ENCODE measurements around the gene KCNN4.
"Not testable (repeated sequence)": the region's sequence is repeated elsewhere in the genome, so short reads cannot be mapped to it uniquely, and the experiment has no call there.

The KCNN4 gene

DNA sequence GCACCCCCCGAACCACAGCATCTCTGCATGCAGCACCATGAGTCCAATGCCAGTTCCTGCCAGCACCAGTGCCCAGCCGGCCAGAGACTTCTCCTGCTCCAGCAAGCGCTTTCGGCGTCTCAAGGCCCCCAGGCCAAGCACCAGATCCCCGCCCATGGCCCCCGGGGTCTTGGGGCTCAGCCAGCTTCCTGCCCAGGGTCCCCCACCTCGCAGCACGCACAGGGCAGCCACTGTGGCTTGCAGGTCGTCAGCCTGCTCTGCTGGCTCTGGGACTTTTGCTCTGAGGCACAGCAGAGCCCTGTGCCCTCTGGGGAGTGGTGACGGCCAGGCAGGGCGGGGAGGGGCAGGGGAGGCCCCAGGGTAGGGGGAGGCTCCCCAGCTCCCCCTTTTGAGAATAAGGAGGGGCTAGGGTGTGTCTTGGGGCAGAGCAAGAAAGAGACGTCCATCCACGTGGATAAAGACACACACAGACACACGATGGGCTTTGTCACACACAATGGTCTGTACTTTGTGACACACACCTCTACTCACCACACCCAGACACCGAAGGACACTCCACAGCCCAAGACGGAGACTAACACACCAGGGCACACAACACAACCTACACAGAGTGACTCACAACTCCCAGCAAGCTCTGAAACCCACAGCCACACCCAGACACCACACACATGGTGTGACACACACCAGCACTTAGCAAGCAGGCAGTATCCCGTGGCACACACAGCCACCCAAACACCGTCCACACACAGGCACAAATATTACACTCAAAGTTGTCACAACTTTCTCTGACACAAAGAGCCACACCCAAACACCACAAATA, at the start of gene KCNN4:
Gene KCNN4, minus strand, starts transcription at position 268 of the 820 bp plus-strand sequence. Its CDS starts 112 bp downstream, at position 156.
- peak; percentile 71 for DNase-seq

DNA sequence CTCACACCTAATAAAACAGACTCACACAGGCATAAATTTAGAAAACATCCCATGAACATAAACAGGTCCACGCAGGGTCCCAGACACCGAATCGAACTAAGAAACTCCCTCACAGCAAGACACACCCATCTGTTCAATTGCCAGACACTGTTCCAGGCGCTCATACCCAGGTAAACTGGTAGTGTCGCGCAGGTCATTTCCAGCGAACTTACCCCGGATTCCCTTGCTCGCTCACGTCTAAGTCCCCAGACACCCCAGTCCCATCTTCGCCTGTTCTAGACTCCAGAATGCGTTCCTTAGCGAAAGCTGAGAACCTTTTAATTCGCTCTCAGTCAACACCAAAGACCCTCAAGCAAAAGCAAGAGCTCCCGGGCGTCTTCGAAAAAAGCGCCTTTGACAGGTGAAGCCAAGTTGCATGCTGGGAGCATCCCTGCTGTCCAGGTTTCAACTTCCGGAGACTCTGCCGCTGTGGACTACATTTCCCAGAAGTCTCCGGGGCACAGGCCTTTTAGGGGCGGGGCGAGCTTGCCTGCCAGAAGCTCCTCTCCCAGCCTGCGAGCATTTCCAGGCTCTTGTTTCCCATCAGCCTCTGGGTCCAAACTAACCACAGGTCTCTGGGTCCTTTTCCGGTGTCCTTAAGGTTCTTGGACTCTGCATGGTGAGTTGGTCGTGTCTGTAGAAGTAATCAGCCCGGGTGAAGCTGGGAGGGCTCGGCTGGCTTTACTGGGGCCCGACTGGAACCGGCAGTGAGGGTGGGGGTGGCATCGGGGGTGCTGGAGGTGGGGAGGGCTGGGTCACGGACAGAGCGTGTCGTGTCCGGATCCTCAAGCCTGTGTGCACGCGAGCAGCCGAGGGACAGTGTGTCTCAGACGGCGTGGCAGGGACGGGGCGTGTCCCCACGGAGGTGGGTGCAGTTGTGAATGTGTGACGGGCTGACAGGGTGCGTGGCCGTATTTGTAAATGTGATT, 46.3 kb upstream of the KCNN4 start, which contains the start of gene ZNF283:
Gene ZNF283, plus strand, starts transcription at position 535 of the 968 bp plus-strand sequence. CDS start 6,184 bp downstream, outside the sequence.
- peak; percentile 87 for DNase-seq

DNA sequence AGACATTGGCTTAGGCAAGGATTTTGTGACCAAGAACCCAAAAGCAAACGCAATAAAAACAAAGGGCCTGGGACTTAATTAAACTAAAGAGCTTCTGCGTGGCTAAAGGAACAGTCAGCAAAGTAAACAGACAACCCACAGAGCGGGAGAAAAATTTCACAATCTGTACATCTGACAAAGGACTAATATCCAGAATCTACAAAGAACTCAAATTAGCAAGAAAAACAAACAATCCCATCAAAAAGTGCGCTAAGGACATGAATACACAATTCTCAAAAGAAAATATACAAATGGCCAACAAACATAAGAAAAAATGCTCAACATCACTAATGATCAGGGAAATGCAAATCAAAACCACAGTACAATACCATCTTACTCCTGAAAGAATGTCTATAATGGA, 43.8 kb upstream of the KCNN4 start:
- not testable (repeated sequence) for DNase-seq

DNA sequence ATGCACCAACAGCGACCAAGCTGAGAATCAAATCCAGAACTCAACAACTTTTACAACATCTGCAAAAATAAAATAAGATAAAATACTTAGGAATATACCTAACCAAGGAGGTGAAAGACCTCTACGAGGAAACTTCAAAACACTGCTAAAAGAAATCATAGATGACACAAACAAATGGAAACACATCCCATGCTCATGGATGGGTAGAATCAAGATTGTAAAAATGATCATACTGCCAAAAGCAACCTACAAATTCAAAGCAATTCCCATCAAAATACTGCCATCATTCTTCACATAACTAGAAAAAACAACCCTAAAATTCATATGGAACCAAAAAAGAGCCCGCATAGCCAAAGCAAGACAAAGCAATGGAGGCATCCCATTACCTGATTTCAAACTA, 43.1 kb upstream of the KCNN4 start:
- DNase-seq: not testable (repeated sequence)

DNA sequence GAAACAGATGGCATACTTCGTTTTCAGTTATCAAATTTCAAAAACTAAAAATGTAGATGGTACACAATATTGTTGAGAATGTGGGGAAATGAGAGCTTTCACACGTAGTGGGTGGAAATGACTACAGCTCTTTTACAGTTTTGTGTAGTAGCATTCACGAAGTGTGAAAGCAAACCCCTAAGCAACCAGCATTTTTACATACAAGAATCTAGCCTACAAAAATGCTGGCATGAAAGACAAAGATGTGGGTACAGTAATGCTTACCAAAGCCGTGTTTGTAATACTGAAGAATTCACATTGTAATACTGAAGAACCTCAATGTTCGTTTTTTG, 40.1 kb upstream of the KCNN4 start:
- no peak for DNase-seq

DNA sequence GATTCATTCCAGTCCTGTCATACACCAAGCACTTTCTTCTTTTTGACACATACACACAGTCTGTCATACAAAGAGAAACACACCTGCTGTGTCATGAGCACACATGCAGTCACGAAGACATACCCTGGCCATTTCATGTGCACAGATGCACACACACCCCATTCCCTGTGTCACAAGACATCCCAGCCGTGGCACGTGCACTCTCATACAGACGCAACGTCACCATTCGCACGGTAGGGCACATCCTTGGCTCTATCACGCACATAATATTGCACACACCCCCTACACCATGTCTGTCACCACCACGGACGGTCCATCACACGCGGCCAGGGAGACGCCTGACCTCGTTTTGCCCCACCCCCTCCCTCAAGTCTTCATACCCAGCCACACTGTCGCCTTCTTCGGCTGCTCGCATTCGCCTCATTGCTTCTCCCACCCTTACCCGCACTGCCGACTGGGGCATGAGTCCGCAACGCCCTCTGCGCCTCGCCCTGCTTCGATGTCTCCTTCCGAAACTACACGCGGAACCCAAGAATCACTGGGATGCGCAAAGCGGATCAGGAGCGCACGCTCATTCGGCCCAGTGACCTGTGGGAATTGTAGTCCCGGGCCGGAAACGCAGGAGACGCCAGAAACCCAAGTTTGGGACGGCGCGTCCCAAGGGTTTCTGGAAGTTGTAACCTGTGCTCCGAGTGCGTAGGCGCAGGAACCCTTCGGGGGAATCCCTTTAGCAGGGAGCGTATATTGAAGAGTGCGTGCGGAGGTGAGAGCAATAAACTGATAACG, 39.5 kb upstream of the KCNN4 start:
- DNase-seq: peak; percentile 50

DNA sequence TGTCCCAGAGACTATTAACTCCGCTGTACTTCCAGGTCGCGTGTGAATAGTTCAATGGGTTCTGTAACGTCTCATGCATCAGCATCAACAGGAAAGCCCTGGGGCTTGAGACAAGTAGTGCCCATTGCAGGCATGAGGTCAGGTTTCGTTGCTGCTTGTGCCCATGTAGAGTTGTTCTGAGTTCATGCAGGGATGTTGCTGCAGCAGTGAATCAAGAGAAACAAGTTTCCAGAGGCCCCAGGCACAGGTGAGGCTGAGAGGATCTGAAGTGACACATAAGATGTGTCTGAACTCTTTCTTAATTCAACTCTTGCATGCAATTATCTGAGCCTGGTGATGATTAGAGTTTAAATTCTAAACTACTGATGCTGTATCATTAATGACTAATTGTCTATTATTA, 37.7 kb upstream of the KCNN4 start:
- DNase-seq: no peak

DNA sequence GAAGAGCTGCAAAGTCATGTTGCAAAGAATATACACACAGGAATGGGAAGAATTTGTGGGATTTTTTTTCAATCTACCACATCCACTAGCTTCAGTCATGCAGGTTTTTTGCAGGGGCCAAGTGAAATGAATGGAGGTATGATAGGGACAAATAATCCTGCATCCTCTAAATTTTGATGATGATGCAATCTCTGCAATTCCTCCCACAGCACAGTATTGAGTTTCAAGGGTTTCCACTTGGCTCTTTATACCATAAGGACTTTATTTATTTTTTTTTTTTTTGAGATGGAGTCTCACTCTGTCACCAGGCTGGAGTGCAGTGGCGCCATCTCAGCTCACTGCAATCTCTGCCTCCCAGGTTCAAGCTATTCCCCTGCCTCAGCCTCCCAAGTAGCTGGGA, 36.7 kb upstream of the KCNN4 start:
- not testable (repeated sequence) for DNase-seq

DNA sequence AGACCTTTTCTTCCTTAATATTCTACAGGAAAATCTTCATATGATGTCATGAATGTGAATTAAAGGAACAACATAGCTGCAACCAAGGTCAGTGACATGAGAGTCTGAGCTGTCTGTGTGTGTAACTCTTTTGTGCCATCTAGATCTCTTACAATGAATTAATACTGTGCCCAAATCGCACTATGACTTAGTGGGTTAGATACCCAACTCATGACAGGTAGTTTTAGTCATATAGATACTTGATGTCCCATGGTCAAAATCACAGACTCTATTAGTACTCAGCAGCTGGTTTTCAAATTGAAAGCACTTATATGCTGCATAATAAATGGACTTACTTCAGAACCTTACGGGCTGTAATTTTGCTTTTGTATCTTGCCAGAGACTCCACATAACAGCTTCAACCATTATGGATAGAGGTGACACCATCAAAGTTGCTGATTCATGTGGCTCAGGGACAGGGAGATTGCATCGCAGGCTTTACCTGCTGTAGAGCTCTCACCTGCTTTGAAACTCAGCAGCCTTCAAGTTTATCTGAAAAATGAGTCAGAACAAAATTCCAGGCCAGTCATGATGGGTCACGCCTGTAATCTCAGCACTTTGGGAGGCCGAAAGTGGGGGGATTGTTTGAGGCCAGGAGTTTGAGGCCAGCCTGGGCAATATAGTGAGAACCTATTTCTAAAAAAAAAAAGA, 34.0 kb upstream of the KCNN4 start:
- DNase-seq: no peak

DNA sequence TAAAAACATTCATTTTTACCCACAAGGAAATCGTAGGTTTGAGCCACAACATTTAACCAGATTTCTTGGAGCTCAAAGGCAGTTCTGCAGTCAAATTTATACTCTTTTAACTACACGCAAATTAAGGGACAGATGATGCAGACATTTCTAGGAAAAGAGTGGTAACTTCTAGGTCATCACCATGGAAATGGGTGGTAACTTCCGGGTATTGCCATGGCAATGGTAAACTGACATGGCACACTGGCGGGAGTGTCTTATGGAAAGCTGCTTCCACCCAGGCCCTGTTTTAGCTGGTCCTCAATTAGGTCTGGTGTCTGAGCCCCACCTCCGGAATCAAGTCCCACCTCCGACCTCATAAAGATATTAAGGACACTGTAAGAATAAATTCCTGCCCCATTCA, 31.9 kb upstream of the KCNN4 start:
- no peak for DNase-seq

DNA sequence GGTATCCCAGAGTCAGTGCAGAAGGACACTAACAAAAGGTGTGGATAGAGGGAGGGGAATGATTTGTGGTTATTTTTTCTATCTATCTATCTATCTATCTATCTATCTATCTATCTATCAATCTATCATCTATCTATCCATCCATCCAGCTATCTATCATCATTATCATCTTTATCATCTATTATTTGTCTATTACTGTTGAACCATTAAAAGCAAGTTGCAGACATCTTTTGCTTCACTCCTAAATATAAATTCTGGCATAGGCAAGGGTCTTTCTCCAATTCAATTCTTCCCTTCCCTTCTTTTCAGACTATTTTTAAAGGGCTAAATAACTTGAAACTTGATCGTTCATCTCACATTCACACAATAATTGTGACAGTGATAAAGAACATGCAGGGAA, 31.5 kb upstream of the KCNN4 start:
- no peak for DNase-seq

DNA sequence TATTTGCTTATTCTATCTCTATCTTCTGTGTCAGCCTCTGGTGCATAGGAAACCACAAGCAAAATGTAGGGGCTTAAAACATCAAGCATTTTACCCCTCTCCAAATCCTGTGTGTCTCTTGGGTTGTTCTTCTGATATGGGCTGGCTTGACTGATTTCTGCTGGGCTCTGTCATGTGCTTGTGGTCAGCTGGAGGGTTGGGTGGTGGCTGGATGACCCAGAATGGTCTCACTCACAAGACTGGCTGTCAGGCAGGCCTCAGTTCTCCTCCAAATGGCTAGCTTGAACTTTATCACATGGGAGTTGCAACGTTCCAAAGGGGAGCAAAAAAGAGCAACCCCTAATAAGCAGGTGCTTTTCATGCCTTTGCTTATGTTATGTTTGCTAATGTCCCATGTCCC, 31.1 kb upstream of the KCNN4 start:
- no peak for DNase-seq

DNA sequence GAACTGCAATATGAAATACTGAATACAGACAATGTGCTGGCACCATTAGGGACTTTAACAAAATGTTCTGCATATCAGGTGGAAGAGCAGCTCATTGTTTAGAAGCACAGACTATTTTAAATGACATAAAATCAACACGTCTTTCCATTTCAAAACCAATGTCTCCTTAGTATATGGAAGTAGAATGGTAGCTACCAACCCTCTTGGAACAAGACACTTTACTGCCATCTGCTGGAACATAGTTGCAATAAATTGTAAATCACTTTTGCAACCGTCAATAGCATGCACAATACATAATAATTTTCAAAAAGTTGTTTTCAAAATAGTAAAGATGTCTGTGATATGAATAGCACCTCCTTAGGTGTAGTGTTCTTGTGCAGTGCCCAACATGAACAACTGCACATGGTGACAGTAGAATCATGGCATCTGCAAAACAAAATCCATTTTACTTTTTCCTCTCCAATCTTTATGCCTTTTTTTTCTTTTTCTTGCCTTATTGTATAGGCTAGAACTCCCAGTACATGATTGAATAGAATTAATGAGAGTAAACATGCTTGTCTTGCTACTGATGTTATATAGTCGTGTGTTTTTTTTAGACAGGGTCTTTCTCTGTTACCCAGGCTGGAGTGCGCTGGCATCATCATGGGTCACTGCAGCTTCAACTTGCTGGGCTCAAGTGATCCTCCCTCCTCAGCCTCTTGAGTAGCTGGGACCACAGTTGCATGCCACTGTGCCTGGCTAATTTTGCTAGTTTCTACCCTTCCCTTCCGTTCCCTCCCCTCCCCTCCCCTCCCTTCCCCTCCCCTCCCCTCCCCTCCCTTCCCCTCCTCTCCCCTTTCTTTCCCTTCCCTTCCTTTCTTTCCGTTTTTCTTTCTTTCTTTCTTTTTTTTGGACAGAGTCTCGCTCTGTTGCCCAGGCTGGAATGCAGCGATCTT, 29.3 kb upstream of the KCNN4 start:
- peak; percentile 56 for DNase-seq

DNA sequence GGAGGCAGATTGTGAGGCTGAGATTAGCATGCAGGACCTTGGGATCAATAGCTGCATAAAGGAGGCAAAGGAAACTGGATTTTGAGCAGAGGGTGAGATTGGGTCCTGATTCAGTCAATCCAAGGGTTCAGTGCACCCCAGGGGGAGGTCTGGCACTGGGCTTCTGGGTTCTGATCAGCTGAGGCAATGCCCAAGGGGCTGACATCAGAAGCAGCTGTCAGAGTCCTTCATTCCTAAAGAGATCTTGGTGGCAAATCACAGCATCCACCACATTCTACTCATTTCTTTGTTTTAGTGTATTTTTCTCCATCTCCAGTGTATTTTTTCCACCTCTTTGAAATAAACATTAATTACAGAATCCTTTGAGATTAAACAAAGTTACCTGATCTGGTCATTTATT, 26.9 kb upstream of the KCNN4 start:
- no peak for DNase-seq

DNA sequence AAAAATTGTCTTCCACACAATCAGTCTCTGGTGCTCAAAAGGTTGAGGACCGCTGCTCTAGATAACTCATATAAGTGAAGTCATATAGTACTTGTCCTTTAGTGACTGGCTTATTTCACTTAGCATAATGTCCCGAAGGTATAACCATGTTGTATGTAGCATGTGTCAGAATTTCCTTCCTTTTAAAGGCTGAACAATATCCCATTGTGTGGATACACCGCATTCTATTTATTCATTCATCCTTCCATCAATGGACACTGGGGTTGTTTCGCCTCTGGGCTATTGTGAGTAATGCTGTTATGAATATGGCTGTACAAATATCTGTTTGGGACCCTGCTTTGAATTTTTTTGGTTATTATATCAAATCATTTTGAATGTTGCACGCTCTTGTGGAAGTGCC, 26.1 kb upstream of the KCNN4 start:
- no peak for DNase-seq

DNA sequence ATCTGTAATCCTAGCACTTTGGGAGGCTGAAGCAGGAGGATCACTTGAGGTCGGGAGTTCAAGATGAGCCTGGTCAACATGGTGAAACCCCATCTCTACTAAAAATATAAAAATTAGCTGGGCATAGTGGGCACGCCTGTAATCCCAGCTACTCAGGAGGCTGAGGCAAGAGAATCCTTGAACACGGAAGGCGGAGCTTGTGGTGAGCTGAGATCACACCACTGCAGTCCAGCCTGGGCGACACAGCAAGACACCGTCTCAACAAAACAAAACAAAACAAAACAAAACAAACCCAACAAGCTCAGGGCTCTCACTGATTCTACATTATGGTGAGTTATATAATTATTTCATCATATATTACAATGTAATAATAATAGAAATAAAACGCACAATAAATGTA, 25.6 kb upstream of the KCNN4 start:
- not testable (repeated sequence) for DNase-seq

DNA sequence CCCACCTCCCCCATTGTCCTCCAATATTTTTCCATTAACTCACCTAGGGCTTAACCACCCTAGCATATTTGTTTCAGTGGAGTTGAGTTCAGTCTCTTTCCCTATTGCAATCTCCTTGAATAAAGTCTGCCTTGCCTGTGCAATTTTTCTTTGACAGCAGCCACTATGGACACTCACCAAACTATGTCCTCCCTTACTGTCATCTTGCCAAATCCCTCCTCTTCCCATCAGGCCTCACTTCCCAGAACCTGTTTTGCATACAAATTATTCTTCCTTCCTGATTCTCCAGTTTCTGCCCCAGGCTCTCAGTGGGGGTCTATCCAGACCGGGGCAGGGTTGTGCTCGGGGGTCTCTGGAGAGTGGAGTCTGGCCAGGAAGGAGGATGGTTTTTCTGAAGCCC, 23.7 kb upstream of the KCNN4 start:
- no peak for DNase-seq

DNA sequence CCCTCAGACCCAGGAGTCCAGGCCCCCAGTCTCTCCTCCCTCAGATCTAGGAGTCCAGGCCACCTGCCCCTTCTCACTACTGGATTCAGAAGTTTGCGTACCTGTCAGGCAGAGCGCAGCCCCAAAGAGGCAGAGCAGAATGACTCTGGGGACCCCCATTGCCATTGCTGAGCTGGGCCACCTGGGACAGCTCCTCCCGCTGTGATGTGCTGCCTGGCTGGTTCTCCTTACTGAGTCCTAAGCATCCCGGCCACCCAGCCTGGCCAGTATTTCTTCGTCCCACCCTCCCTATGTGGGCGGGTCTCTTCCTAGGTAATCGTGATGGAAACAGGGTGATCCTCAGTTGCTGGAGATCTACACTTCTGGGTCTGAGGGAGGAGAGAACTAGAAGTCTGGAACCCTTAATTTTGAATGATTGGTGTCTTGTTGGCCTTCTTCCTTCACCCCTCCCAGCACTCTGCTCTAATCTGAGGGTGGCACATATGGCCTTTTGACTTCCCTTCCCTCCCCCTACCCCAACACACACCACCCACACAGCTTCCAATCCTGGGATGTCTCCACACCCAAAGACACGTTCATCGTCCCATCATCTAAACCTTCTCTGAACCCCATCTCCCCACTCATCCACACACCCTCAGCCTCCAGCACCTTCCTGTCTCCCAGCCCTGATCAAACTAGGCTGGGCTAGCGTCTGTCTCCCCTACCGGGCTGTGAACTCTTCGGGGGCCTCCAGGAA, 21.6 kb upstream of the KCNN4 start, which contains the start of gene LYPD5:
Gene LYPD5, minus strand, starts transcription at position 232 of the 736 bp plus-strand sequence. Its CDS starts 67 bp downstream, at position 165.
- DNase-seq: no peak

DNA sequence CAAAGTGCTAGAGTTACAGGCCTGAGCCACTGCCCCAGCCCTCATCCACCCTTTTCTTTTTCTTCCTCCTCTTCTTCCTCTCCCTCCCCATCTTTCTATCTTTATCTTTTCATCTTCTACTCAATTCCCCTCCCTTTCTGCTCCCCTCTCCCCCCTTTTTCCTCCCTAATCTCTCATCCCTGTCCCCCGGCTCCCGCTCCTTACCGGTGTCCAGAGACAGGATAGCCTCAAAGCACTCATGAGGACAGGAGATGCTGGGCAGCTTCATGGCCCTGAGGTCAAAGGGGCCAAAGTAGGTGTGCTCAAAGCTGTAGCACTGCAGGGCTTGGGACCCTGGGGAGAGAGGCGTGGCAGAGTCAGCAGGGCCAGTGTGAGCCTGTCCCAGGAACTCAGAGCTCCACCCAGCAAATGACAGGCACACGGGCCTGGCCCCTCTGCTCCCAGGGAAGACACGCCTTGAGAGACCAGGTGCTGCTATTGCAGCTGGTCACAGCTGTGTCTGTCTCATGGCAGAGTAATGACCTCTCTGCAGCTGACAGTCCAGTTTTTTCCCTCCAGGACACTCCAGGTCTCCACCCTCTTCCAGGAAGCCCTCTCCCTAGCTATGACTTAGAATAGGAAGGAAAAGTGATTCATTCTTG, 18.8 kb upstream of the KCNN4 start:
- DNase-seq: no peak
